Endothelial cell of umbilical vein (primary cell): ENCODE results near the gene SGCD. TPM values are rescaled to one million over a fixed set of nuclear protein-coding genes. Genes with fewer than 3 reads are reported as not detected.

Source experiments
- BruUV-seq: library from RNA; stranded (reverse); fragments of 400-500 nt; replicated peaks from 2 replicates; lab custom pipeline; 2021; lab: Mats Ljungman, UMichigan
- CTCF ChIA-PET: fragments of 300-600, 350-600 bp; sonication (Branson Sonifier 250); formaldehyde crosslinking; loops from one replicate; lab custom pipeline; 2021; ENCODE audit warnings: antibody characterized with exemption, inconsistent platforms; lab: Charles Lee
- POLR2A ChIA-PET: fragments of 300-600, 350-600 bp; sonication (Branson Sonifier 250); formaldehyde crosslinking; loops from one replicate; lab custom pipeline; 2021; ENCODE audit warnings: antibody characterized with exemption, inconsistent platforms; lab: Charles Lee
- DNase-seq: peaks from one replicate; pipeline ENCODE4 v3.0.0-alpha.2; 2011; ENCODE audit warnings: low read depth, low spot score
- FAIRE-seq: peaks from 2 replicates; lab custom pipeline; 2011; peaks lifted over from hg19 to GRCh38; lab: Jason Lieb, UNC
- H2AFZ ChIP-seq: 2 replicates; pipeline ENCODE4 v1.6.0; 2012; ENCODE audit warnings: low read depth, low read length, control low read depth, inconsistent platforms
- H3K27ac ChIP-seq: 2 replicates; pipeline ENCODE4 v1.5.1; 2011; ENCODE audit warnings: low read depth, mild to moderate bottlenecking, control low read depth, low read length, moderate library complexity; ENCODE audit not compliant: insufficient read depth
- H3K27me3 ChIP-seq, 2 experiments: 2 replicates each; pipeline versions ENCODE4 v1.6.0 to v1.6.1; 2011; ENCODE audit warnings: low read length in 2 of 2, mixed read lengths in 1 of 2; ENCODE audit not compliant: control insufficient read depth in 2 of 2, insufficient read depth in 2 of 2
- H3K36me3 ChIP-seq, 2 experiments: 2 replicates in 1 of 2; 3 replicates in 1 of 2; pipeline ENCODE4 v1.5.1; 2011; ENCODE audit warnings: low read length in 2 of 2, mild to moderate bottlenecking in 1 of 2, moderate library complexity in 1 of 2; ENCODE audit not compliant: control insufficient read depth in 2 of 2, insufficient read depth in 2 of 2; ENCODE audit errors: extremely low read depth in 1 of 2
- H3K4me1 ChIP-seq: 3 replicates; pipeline ENCODE4 v1.5.1; 2011; ENCODE audit warnings: mild to moderate bottlenecking, low read length; ENCODE audit not compliant: control insufficient read depth, insufficient read depth; ENCODE audit errors: extremely low read depth
- H3K4me2 ChIP-seq: 2 replicates; pipeline ENCODE4 v1.6.1; 2011; ENCODE audit warnings: low read length, control low read depth, mixed read lengths; ENCODE audit not compliant: insufficient read depth
- H3K4me3 ChIP-seq, 3 experiments: fragments of 200-600 bp in 1 of 3; sonication (generic), shearing (Covaris generic) in 1 of 3; replicated peaks in 1 of 3; 2 replicates each; pipeline ENCODE4 v1.5.1; 2011 to 2016; ENCODE audit warnings: control low read depth in 3 of 3, low read length in 3 of 3, mild to moderate bottlenecking in 2 of 3, inconsistent platforms in 1 of 3, low read depth in 1 of 3, moderate library complexity in 1 of 3; ENCODE audit not compliant: insufficient read depth in 1 of 3
- H3K79me2 ChIP-seq: 2 replicates; pipeline ENCODE4 v1.6.0; 2012; ENCODE audit warnings: low read length, inconsistent platforms; ENCODE audit not compliant: control insufficient read depth, insufficient read depth
- H3K9ac ChIP-seq: replicated peaks from 2 replicates; pipeline ENCODE3; 2011; ENCODE audit warnings: low read length, control low read depth; ENCODE audit not compliant: insufficient read depth; ENCODE audit errors: extremely low read depth
- H3K9me1 ChIP-seq: replicated peaks from 3 replicates; pipeline ENCODE4 v1.6.0; 2011; ENCODE audit warnings: mild to moderate bottlenecking, low read length; ENCODE audit not compliant: control insufficient read depth, insufficient read depth; ENCODE audit errors: extremely low read depth
- H3K9me3 ChIP-seq: replicated peaks from 2 replicates; pipeline ENCODE4 v1.5.1; 2012; ENCODE audit warnings: low read length, inconsistent platforms; ENCODE audit not compliant: control insufficient read depth, insufficient read depth
- H4K20me1 ChIP-seq: replicated peaks from 2 replicates; pipeline ENCODE3; 2011; ENCODE audit warnings: mild to moderate bottlenecking, low read length; ENCODE audit not compliant: control insufficient read depth, insufficient read depth; ENCODE audit errors: extremely low read depth
- CTCF ChIP-seq, 2 donors: IDR thresholded peaks; 1 replicate in 1 of 2; 2 replicates in 1 of 2; pipeline ENCODE4 v1.5.1; 2011; ENCODE audit warnings: low read length in 2 of 2, mild to moderate bottlenecking in 2 of 2, moderate library complexity in 2 of 2, control low read depth in 1 of 2, inconsistent platforms in 1 of 2, low read depth in 1 of 2; ENCODE audit not compliant: insufficient read depth in 1 of 2; ENCODE audit errors: extremely low read depth in 1 of 2
- EZH2 ChIP-seq: IDR thresholded peaks from 2 replicates; pipeline ENCODE4 v1.6.1; 2012; ENCODE audit warnings: borderline replicate concordance, low read depth, mild to moderate bottlenecking, moderate library complexity, low read length, inconsistent platforms; ENCODE audit not compliant: severe bottlenecking
- FOS ChIP-seq: IDR thresholded peaks from 2 replicates; pipeline ENCODE4 v1.6.1; 2011; ENCODE audit warnings: mild to moderate bottlenecking, low read length, moderate library complexity, borderline replicate concordance; ENCODE audit not compliant: insufficient read depth
- GATA2 ChIP-seq: IDR thresholded peaks from 2 replicates; pipeline ENCODE4 v1.7.0; 2011; ENCODE audit warnings: low read depth, mild to moderate bottlenecking, moderate library complexity, mixed read lengths, low read length; ENCODE audit not compliant: insufficient read length, insufficient read depth
- JUN ChIP-seq: IDR thresholded peaks from 2 replicates; pipeline ENCODE4 v1.6.1; 2011; ENCODE audit warnings: borderline replicate concordance, low read depth; ENCODE audit not compliant: insufficient read length, insufficient read depth
- MYC ChIP-seq: IDR thresholded peaks from one replicate; pipeline ENCODE4 v1.6.1; 2011; ENCODE audit warnings: mild to moderate bottlenecking, low read depth, low read length
- POLR2A ChIP-seq: IDR thresholded peaks from 2 replicates; pipeline ENCODE4 v1.6.1; 2012; ENCODE audit warnings: low read depth, mild to moderate bottlenecking, control low read depth, low read length
- POLR2AphosphoS5 ChIP-seq: IDR thresholded peaks from 2 replicates; pipeline ENCODE4 v1.6.1; 2012; ENCODE audit warnings: low read depth, mild to moderate bottlenecking, control low read depth, low read length, moderate library complexity; ENCODE audit not compliant: insufficient read depth
- dilution Hi-C: fragments of 300-500 bp; cut with MboI; formaldehyde crosslinking; loops from one replicate; pipeline ENCODE4 v1.15.0; 2019; ENCODE audit warnings: low sequenced_read_pairs; ENCODE audit not compliant: extremely low pct_ligation_motif_present
- intact Hi-C: fragments of 100-400 bp; cut with micrococcal nuclease; formaldehyde crosslinking; loops from one replicate; pipeline ENCODE4 v1.10.0; 2022
- polyA plus RNA-seq, 4 experiments: library from polyadenylated mRNA; depleted of rRNA in 3 of 4; stranded (reverse) in 3 of 4; unstranded in 1 of 4; fragments of >200 nt; gene quantifications; 2 replicates each; pipeline versions ENCODE4 v1.2.1 to v1.2.3, GENCODE V29; 2011 to 2012; ENCODE audit warnings: missing spikeins in 1 of 4
- total RNA-seq: library from RNA; stranded (reverse); gene quantifications from 2 replicates; pipeline ENCODE4 v1.2.3, GENCODE V29; 2021
- TF ChIP-seq, protein P1 (sequence below): IDR thresholded peaks from 2 replicates; pipeline ENCODE4 v1.6.1; 2011; ENCODE audit not compliant: insufficient read depth, insufficient read length

The SGCD gene
- total and polyA plus RNA-seq, 2 donors (not counting 3 experiments of a cell fraction or from before 2014, with no cell fraction given): not detected

DNA sequence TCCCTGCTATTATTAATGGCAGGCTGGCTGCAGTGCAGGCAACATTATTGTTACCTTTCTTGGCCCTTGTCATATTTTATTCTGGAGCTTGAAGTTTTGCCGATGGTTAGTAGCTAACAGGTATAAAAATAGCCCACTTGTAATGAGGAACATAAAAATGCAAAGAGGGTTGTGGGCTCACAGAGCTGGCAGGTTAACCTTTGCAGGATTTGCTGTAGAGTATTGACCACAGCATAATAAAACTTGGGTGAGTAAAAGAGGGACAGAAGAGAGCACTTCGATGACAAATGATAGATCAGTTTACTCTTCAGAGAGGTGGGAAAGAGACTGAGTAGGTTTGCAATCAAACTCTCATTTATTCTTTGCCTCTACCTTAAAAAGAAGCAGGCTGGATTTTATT is 49.7 kb upstream of the SGCD start:
- dilution Hi-C loops: no loop called here
- no peak for FAIRE-seq
- no peaks in the 10 kb centered on the region for H3K79me2 ChIP-seq

More for the DNA sequence above, 49.7 kb upstream of the SGCD start:
- peaks cover 5% of the 10 kb centered on the region for H3K9me3 ChIP-seq
- no peak overlapping the region for H3K9ac ChIP-seq
- TF ChIP-seq EZH2 (no peak), POLR2AphosphoS5 (no peak), MYC (no peak), CTCF (IDR thresholded peaks at IDR 0.05; ENCODE audit: extremely low read depth in 1 of 2, insufficient read depth in 1 of 2, low read depth in 1 of 2, low read length in 2 of 2) (no peak), FOS (no peak), POLR2A (no peak), JUN (no peak), GATA2 (no peak)
- TF ChIP-seq, protein P1, sequence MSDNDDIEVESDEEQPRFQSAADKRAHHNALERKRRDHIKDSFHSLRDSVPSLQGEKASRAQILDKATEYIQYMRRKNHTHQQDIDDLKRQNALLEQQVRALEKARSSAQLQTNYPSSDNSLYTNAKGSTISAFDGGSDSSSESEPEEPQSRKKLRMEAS: no peak
- no peaks in the 10 kb centered on the region for H3K9me1 ChIP-seq
- no TSS peak for BruUV-seq
- no peak for DNase-seq
- intact Hi-C loops: no loop called here
- no peaks in the 10 kb centered on the region for H4K20me1 ChIP-seq
- no peak overlapping the region for H2AFZ ChIP-seq
- no peak overlapping the region for H3K27ac ChIP-seq
- H3K4me2 ChIP-seq: no peak overlapping the region
- no peaks in the 10 kb centered on the region for H3K36me3 ChIP-seq
- CTCF ChIA-PET: no interaction called here
- no peaks in the 10 kb centered on the region for H3K27me3 ChIP-seq
- POLR2A ChIA-PET: no interaction called here
- H3K4me1 ChIP-seq: no peaks in the 10 kb centered on the region
- no peak overlapping the region for H3K4me3 ChIP-seq
